Measurements from ENCODE around the gene SLC16A2.

DNA sequence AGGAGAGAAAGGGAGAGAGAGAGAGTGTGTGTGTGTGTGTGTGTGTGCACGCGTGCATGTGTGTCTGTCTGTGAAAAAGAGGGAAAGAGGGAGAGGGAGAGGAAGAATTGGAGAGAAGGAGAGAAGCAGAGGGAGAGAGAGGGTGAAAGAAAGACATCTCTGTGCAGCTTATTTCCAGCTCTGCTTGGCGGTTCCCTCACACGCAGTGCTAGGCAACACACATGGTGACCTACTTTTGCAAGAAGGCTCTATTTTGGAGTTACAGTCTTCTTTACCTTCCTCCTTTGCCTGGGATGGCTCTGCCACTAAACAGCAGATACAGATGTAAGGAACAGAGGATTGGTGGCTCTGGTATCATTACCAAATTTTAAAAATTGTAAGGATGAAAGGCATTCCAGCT is 40.1 kb downstream of the SLC16A2 start:
- TF ChIP-seq, protein P1, sequence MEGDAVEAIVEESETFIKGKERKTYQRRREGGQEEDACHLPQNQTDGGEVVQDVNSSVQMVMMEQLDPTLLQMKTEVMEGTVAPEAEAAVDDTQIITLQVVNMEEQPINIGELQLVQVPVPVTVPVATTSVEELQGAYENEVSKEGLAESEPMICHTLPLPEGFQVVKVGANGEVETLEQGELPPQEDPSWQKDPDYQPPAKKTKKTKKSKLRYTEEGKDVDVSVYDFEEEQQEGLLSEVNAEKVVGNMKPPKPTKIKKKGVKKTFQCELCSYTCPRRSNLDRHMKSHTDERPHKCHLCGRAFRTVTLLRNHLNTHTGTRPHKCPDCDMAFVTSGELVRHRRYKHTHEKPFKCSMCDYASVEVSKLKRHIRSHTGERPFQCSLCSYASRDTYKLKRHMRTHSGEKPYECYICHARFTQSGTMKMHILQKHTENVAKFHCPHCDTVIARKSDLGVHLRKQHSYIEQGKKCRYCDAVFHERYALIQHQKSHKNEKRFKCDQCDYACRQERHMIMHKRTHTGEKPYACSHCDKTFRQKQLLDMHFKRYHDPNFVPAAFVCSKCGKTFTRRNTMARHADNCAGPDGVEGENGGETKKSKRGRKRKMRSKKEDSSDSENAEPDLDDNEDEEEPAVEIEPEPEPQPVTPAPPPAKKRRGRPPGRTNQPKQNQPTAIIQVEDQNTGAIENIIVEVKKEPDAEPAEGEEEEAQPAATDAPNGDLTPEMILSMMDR (IDR thresholded peaks at IDR 0.05), result no peak
- TF ChIP-seq POLR2A (IDR thresholded peaks at IDR 0.05), result no peak

Data from esophagus squamous epithelium (tissue), 4 donors.